Right lobe of liver (tissue), 4 donors: ENCODE data around the gene GALNT2.

Experiments used
- POLR2A ChIP-seq: fragments of 450-650 bp; IDR thresholded peaks from one replicate; pipeline ENCODE4 v1.6.1; 2017; ENCODE audit warnings: antibody characterized with exemption, mild to moderate bottlenecking
- TF ChIP-seq, protein P1 (sequence below), 4 donors: fragments of 200-600 bp in 3 of 4; fragments of 450-650 bp in 1 of 4; IDR thresholded peaks; one replicate each; pipeline versions ENCODE4 v1.5.1 to v1.8.0; 2016 to 2022; ENCODE audit warnings: antibody characterized with exemption in 4 of 4, mild to moderate bottlenecking in 2 of 4
- donor health status: DM: no; HTN: no; CAD: no.
- donor health status: DM: no; HTN: no; CAD: no.
- donor health status: DM: no; HTN: yes; CAD: no.

DNA sequence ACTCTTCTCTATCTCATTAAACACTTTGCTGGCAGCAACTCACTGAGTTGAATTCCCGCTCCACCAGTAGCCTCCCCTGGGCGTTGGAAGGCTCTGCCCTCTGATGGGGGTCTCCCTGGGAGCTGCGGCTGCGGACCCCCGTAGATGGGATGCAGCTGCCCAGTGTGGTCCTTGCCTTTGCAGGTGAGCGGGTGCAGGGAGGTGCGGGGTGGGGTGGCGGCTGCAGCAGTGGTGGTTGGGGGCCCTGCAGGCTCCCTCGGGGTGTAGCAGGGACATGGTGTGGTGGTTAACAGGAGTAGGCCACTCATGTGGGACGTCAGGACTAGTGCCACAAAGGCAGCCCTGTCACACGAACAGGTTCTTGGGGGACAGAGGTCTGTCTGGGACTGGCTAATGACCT, 42.0 kb downstream of the GALNT2 start:
- TF ChIP-seq, protein P1, sequence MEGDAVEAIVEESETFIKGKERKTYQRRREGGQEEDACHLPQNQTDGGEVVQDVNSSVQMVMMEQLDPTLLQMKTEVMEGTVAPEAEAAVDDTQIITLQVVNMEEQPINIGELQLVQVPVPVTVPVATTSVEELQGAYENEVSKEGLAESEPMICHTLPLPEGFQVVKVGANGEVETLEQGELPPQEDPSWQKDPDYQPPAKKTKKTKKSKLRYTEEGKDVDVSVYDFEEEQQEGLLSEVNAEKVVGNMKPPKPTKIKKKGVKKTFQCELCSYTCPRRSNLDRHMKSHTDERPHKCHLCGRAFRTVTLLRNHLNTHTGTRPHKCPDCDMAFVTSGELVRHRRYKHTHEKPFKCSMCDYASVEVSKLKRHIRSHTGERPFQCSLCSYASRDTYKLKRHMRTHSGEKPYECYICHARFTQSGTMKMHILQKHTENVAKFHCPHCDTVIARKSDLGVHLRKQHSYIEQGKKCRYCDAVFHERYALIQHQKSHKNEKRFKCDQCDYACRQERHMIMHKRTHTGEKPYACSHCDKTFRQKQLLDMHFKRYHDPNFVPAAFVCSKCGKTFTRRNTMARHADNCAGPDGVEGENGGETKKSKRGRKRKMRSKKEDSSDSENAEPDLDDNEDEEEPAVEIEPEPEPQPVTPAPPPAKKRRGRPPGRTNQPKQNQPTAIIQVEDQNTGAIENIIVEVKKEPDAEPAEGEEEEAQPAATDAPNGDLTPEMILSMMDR (IDR thresholded peaks at IDR 0.05): no peak
- no peak for TF ChIP-seq POLR2A
